HG03575 (cell line): Measurements from ENCODE around the gene CEBPB.
"Not testable (repeated sequence)": the region's sequence is repeated elsewhere in the genome, so short reads cannot be mapped to it uniquely, and the experiment has no call there.

Source experiments
- ATAC-seq: cut with Tn5 transposase; IDR thresholded peaks from one replicate; pipeline ENCODE4 v1.9.1; 2021; ENCODE audit not compliant: unreplicated experiment, insufficient number of reproducible peaks, low FRiP score; ENCODE audit errors: extremely low read depth

The CEBPB gene

GRCh38 chr20:50165684-50166554 lies 24.7 kb upstream of the CEBPB start:
- peak; percentile 92 for ATAC-seq

- no peak for ATAC-seq
Measured at GRCh38 chr20:50169329-50169823, 21.3 kb upstream of the CEBPB start.

GRCh38 chr20:50170549-50171220 lies 19.9 kb upstream of the CEBPB start:
- ATAC-seq = no peak

DNA sequence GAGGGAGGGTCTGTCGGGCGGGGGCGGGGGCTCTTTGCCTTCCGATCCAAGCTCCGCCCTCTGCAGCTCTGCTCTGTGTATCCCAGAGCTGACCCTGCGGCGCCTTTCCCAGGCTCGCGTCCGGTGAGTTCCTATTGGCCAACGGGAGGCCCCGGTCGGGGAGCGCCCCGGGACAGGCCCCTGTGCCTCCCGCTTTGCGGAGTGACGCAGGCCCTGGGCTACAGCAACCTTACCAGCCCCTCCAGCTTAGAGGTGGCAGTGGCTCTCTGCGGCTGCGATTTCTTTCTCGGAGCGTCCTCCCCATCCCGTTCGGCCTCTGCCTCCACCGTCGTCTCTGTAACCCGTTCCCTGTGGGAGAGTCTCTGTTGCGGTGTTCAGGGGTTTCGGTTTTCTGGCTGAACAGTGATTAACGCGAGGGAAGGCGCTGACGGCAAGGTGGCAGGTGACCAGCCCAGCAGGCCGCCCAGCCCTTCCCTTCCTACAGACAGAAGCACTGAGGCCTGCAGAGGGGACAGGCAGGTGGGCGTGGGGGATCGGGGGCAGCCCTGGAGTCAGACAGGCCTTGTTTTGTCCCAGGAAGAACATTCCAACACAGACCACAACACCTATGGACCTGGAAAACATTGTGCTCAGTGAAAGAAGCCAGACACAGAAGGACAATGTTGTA lies 18.1 kb upstream of the CEBPB start:
- ATAC-seq = no peak

DNA sequence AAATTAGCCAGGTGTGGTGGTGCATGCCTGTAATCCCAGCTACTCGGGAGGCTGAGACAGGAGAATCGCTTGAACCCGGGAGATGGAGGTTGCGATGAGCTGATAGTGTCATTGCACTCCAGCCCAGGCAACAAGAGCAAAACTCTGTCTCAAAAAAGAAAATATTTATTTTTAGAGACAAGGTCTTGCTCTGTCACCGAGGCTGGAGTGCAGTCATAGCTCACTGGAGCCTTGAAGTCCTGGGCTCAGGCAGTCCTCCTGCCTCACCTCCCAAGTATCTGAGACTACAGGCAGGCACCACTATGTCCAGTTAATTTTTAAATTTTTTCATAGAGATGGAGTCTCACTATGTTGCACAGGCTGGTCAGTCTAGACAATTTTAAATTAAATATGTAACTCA lies 16.2 kb upstream of the CEBPB start:
- no peak for ATAC-seq

DNA sequence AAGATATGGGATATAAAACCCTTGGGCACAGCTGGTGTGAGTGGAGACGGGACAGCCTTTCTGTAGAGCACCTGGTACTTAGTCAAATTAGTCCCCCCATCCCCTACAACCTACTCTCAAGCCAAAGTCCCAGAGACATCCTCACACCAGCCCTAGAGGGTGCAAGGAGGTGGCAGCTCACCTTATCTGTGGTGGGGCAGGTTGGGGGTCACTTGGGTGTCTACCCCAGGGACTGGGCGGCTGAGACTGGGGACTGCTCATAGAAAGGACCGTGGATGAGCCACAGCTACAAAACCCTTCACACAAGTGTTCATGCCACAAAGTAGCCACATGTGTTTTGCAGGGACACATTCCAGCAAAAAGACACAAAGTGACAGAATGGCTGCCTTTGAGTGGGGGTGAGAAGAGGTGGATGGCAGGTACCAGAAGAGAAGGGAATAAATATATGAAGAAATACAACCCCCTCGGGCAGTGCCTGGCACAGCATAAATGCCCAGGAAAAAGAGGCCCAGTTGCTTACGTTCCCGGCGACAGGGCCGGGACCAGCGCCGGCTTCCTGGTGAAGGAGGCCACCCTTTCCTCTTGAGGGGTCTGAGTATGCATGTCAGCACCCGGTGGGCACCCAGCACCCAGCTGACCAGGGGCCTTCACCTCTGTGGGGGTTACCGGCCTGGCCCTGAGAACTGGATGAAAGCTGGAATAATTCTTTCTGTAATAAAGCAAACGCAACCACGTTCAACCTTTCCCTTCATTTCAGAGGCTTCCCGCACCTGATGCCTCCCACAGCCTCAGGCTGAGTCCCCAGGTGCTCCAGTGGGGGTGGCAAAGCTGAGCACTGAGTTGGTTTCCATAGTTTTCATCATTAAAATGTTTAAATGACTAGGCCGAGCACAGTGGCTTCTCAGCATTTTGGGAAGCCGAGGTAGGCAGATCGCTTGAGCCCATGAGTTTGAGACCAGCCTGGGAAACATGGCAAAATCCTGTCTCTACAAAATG lies 14.4 kb upstream of the CEBPB start:
- ATAC-seq = no peak

GRCh38 chr20:50178672-50179071 lies 12.0 kb upstream of the CEBPB start:
- ATAC-seq = not testable (repeated sequence)

- no peak for ATAC-seq
Measured at GRCh38 chr20:50181344-50181743, 9.3 kb upstream of the CEBPB start.

DNA sequence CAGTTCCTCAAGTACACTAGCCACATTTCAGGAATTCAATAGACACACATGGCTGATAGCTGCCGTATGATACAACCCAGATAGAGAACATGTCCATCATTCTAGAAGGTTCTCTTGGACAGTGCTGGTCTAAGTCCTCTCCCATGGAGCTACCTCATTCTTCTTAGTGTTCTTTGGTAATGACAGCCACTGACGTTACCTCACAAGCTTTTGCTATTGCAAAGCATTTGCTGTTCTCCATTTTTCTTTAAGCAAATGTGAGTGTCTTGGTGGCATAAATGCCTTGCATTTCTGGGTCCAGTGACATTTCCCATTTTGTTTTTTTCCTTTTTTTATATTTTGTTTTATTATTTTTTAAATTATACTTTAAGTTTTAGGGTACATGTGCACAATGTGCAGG lies 8.3 kb upstream of the CEBPB start:
- ATAC-seq = no peak

- ATAC-seq = no peak
Measured at GRCh38 chr20:50185426-50185825, 5.2 kb upstream of the CEBPB start.

- no peak for ATAC-seq
Measured at GRCh38 chr20:50186151-50186885, 4.3 kb upstream of the CEBPB start.

- ATAC-seq = no peak
Measured at GRCh38 chr20:50186987-50187402, 3.6 kb upstream of the CEBPB start.

- no peak for ATAC-seq
Measured at GRCh38 chr20:50187403-50188051, 3.1 kb upstream of the CEBPB start.

DNA sequence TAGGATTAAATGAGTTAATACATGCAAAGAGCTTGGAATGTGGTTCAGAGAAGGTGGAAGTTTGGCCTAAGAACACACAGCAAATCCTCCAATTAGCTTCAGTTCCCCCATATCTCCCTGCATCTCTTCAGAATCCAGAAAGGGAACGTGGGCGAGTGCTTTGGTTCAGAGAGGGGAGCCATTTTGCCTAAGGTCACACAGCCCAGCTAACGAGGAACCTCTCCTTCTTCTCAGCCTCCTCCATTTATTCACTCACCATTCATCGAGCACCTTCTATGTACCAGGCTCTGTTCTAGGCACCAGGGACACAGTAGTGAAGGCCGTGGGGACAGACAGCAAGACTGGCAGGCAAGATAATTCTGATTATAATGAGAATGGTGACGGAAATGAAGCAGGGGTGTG lies 2.3 kb upstream of the CEBPB start:
- no peak for ATAC-seq

GRCh38 chr20:50188879-50189680 lies 1.6 kb upstream of the CEBPB start:
- ATAC-seq = no peak

DNA sequence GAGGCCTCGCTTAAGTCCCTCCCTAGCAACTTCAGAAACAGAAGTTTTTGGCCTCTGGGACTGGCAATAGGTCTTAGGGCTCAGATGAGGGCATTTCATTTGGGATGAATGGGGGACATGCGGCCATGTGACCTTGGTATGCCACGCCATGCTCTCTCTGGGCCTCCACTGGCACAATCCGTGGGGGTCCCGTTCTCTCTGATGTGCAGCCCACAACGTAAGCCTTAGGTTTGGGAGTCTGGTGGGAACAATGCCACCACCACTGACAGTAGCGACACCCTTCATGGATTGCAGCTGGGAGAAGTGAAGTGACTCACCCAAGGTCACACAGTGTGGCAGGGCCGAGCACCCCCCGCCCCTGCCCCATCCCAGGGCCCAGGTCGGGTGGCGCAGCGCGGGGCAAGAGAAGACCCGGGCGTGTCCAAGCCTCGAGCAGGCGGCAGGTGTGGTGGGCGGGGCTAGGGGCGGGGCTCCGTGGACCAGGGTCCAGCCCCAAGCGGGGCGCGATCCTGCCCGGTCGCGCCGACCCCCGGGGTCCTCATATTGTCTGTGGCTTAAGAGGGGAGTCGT lies 864 bp upstream of the CEBPB start:
- ATAC-seq = no peak
